Medulla oblongata (tissue), 1 donor: ENCODE data around the gene PPM1K.

Experiments used
- DNase-seq: peaks from one replicate; pipeline ENCODE4 v3.0.0-alpha.2; 2015; ENCODE audit errors: extremely low spot score

PPM1K gene

GRCh38 chr4:88217169-88217568, 67.2 kb downstream of the PPM1K start:
- no peak for DNase-seq

DNA sequence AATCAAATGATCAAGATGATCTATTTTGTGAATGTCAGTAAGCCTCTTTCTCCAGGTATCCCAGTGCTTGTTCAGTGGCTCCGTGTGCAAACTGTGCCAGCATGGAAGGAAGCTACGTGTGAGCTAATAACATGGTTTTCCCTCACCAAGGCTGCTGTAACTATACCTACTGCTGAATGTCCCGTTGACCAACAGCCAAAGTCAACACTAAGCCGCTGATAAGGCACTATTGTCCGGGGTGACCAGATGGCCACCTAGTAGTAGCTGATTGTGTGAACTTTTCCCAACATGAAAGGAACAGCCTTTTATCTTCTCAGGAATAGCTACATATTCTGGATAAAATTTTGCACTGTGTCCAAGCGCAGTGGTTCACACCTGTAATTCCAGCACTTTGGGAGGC, 68.0 kb downstream of the PPM1K start:
- DNase-seq: no peak

DNA sequence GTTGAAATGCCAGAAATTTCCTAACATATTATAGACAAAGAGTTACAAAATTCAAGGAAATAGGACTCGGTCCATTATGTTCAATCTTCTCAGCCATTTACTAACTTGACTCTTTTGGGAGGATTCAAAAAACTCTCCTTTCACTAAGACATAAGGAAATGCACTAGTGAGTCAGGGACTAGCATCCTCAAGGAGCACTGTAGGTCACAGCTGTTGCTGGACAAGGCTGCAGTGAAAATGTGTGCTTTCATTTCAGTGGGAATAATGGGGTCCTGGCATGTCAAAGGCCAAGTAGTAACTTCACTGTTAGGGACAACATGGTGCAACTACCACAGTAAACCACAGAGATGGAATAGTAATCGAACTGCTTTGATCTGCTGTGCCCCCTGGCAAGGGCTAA, 69.0 kb downstream of the PPM1K start:
- DNase-seq: no peak

GRCh38 chr4:88212253-88212561, 72.2 kb downstream of the PPM1K start:
- DNase-seq: no peak

DNA sequence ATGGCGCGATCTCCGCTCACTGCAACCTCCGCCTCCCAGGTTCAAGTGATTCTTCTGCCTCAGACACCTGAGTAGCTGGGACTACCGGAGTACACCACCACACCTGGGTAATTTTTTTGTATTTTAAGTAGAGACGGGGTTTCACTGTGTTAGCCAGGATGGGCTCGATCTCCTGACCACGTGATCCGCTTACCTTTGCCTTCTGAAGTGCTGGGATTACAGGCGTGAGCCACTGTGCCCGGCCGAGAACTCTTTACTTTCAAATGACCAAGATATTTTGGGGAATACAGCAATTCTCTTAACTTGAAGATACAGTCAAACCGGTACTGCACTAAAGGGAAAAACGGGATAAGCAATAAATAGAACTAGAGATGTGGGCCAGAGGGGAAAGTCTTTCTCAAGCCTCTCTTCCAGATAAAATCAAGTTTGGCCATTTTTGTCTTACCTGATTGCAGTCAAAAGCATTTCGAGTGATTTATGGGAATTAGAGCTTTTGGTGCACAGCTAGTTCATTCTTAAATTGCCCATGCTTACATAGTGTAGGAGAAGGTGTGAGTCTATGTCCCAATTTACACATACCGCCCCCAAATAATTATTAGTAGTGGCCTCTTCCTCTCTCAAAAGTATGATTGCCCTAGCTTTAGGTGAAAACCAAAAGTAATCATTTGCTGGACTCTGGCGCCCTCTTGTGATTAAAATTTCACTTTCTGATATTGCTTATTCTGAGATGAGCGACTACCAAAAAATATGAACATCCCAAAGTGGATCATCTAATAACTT, 72.7 kb downstream of the PPM1K start:
- DNase-seq: peak; percentile 82

GRCh38 chr4:88208156-88208555, 76.2 kb downstream of the PPM1K start:
- no peak for DNase-seq
